ENCODE results near the gene SNX20. TPM values are rescaled to one million over a fixed set of nuclear protein-coding genes. Genes with fewer than 3 reads are reported as not detected.

The SNX20 gene
- total and polyA plus RNA-seq, 2 experiments from 2014 or later: not detected

DNA sequence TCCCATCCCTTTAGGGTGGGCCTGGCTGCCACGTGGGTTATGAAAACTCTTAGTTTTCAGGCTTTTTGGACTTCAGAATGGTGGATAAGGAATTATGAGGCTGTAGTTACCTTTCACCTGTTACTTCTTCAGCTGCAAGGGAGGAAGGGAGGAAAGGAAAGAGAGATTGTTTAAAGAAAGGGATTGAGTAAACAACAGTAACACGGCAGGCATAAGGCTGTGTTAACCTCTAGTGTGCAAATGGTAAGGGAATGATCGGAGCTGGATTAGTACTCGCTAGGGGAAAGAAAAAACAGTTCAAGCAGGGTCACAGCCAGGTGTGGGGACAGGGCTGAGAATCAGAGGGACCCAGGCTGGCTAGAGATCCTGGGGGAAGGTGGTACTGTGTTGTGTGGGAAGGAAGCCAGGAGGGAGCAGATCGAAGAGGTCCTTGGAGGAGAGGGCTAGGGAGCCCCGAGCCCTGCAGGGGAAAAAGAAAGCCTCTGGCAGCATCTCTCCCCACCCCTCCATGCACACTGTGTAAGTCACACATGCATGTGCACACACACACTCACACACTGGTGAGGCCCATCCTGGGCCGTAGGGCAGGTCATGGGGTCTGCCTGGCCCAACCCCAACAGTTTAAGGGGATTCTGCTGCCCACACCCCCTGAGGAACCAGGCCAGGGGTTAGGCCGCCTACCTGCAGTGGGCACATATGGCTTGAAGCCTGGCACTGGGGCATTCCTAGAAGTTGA lies 49.7 kb downstream of the SNX20 start:
- H4K20me1 ChIP-seq (replicated peaks; ENCODE audit: insufficient read depth): no peaks in the 10 kb centered on the region
- H3K4me2 ChIP-seq: no peak overlapping the region
- no peaks in the 10 kb centered on the region for H3K27me3 ChIP-seq (ENCODE audit: insufficient read depth)
- ATAC-seq (no peak), DNase-seq (ENCODE audit: low spot score) (no peak)
- Mint-ChIP-seq H3K36me3 (ENCODE audit: low read depth) (no peaks in the 10 kb centered on the region), H3K4me3 (no peak overlapping the region), H3K4me1 (peaks cover 7% of the 10 kb centered on the region; the same call in 1 of the 3 replicates), H3K27me3 (ENCODE audit: insufficient read depth, low read depth, poor library complexity) (peaks cover 1% of the 10 kb centered on the region), H3K27ac (no peak overlapping the region), H3K9me3 (no peaks in the 10 kb centered on the region)
- TF ChIP-seq EZH2phosphoT487 (IDR thresholded peaks at IDR 0.05; ENCODE audit: unreplicated experiment): no peak
- no peak for TF ChIP-seq NANOG (IDR thresholded peaks at IDR 0.05; ENCODE audit: borderline replicate concordance)
- TF ChIP-seq STAT1 (IDR thresholded peaks at IDR 0.05; ENCODE audit: unreplicated experiment): no peak
- TF ChIP-seq, protein P1, sequence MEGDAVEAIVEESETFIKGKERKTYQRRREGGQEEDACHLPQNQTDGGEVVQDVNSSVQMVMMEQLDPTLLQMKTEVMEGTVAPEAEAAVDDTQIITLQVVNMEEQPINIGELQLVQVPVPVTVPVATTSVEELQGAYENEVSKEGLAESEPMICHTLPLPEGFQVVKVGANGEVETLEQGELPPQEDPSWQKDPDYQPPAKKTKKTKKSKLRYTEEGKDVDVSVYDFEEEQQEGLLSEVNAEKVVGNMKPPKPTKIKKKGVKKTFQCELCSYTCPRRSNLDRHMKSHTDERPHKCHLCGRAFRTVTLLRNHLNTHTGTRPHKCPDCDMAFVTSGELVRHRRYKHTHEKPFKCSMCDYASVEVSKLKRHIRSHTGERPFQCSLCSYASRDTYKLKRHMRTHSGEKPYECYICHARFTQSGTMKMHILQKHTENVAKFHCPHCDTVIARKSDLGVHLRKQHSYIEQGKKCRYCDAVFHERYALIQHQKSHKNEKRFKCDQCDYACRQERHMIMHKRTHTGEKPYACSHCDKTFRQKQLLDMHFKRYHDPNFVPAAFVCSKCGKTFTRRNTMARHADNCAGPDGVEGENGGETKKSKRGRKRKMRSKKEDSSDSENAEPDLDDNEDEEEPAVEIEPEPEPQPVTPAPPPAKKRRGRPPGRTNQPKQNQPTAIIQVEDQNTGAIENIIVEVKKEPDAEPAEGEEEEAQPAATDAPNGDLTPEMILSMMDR (conservative IDR thresholded peaks at IDR 0.05; ENCODE audit: low read depth in 2 of 2): no peak
- TF ChIP-seq, protein P2, sequence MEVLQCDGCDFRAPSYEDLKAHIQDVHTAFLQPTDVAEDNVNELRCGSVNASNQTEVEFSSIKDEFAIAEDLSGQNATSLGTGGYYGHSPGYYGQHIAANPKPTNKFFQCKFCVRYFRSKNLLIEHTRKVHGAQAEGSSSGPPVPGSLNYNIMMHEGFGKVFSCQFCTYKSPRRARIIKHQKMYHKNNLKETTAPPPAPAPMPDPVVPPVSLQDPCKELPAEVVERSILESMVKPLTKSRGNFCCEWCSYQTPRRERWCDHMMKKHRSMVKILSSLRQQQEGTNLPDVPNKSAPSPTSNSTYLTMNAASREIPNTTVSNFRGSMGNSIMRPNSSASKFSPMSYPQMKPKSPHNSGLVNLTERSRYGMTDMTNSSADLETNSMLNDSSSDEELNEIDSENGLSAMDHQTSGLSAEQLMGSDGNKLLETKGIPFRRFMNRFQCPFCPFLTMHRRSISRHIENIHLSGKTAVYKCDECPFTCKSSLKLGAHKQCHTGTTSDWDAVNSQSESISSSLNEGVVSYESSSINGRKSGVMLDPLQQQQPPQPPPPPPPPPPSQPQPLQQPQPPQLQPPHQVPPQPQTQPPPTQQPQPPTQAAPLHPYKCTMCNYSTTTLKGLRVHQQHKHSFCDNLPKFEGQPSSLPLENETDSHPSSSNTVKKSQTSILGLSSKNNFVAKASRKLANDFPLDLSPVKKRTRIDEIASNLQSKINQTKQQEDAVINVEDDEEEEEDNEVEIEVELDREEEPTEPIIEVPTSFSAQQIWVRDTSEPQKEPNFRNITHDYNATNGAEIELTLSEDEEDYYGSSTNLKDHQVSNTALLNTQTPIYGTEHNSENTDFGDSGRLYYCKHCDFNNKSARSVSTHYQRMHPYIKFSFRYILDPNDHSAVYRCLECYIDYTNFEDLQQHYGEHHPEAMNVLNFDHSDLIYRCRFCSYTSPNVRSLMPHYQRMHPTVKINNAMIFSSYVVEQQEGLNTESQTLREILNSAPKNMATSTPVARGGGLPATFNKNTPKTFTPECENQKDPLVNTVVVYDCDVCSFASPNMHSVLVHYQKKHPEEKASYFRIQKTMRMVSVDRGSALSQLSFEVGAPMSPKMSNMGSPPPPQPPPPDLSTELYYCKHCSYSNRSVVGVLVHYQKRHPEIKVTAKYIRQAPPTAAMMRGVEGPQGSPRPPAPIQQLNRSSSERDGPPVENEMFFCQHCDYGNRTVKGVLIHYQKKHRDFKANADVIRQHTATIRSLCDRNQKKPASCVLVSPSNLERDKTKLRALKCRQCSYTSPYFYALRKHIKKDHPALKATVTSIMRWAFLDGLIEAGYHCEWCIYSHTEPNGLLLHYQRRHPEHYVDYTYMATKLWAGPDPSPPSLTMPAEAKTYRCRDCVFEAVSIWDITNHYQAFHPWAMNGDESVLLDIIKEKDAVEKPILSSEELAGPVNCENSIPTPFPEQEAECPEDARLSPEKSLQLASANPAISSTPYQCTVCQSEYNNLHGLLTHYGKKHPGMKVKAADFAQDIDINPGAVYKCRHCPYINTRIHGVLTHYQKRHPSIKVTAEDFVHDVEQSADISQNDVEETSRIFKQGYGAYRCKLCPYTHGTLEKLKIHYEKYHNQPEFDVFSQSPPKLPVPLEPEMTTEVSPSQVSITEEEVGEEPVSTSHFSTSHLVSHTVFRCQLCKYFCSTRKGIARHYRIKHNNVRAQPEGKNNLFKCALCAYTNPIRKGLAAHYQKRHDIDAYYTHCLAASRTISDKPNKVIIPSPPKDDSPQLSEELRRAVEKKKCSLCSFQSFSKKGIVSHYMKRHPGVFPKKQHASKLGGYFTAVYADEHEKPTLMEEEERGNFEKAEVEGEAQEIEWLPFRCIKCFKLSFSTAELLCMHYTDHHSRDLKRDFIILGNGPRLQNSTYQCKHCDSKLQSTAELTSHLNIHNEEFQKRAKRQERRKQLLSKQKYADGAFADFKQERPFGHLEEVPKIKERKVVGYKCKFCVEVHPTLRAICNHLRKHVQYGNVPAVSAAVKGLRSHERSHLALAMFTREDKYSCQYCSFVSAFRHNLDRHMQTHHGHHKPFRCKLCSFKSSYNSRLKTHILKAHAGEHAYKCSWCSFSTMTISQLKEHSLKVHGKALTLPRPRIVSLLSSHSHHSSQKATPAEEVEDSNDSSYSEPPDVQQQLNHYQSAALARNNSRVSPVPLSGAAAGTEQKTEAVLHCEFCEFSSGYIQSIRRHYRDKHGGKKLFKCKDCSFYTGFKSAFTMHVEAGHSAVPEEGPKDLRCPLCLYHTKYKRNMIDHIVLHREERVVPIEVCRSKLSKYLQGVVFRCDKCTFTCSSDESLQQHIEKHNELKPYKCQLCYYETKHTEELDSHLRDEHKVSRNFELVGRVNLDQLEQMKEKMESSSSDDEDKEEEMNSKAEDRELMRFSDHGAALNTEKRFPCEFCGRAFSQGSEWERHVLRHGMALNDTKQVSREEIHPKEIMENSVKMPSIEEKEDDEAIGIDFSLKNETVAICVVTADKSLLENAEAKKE (CRISPR knock-in tag; IDR thresholded peaks at IDR 0.05): no peak
- TF ChIP-seq, protein P3, sequence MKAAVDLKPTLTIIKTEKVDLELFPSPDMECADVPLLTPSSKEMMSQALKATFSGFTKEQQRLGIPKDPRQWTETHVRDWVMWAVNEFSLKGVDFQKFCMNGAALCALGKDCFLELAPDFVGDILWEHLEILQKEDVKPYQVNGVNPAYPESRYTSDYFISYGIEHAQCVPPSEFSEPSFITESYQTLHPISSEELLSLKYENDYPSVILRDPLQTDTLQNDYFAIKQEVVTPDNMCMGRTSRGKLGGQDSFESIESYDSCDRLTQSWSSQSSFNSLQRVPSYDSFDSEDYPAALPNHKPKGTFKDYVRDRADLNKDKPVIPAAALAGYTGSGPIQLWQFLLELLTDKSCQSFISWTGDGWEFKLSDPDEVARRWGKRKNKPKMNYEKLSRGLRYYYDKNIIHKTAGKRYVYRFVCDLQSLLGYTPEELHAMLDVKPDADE (IDR thresholded peaks at IDR 0.05): no peak
- TF ChIP-seq CREB1 (CRISPR knock-in tag; IDR thresholded peaks at IDR 0.05; ENCODE audit: low read depth): no peak
- TF ChIP-seq ZNF331 (CRISPR knock-in tag; IDR thresholded peaks at IDR 0.05; ENCODE audit: low read depth): no peak
- no peak for TF ChIP-seq EZH2 (IDR thresholded peaks at IDR 0.05; ENCODE audit: low read depth, unreplicated experiment)
- no peak for TF ChIP-seq ZNF114 (CRISPR knock-in tag; IDR thresholded peaks at IDR 0.05)
- TF ChIP-seq, protein P4, sequence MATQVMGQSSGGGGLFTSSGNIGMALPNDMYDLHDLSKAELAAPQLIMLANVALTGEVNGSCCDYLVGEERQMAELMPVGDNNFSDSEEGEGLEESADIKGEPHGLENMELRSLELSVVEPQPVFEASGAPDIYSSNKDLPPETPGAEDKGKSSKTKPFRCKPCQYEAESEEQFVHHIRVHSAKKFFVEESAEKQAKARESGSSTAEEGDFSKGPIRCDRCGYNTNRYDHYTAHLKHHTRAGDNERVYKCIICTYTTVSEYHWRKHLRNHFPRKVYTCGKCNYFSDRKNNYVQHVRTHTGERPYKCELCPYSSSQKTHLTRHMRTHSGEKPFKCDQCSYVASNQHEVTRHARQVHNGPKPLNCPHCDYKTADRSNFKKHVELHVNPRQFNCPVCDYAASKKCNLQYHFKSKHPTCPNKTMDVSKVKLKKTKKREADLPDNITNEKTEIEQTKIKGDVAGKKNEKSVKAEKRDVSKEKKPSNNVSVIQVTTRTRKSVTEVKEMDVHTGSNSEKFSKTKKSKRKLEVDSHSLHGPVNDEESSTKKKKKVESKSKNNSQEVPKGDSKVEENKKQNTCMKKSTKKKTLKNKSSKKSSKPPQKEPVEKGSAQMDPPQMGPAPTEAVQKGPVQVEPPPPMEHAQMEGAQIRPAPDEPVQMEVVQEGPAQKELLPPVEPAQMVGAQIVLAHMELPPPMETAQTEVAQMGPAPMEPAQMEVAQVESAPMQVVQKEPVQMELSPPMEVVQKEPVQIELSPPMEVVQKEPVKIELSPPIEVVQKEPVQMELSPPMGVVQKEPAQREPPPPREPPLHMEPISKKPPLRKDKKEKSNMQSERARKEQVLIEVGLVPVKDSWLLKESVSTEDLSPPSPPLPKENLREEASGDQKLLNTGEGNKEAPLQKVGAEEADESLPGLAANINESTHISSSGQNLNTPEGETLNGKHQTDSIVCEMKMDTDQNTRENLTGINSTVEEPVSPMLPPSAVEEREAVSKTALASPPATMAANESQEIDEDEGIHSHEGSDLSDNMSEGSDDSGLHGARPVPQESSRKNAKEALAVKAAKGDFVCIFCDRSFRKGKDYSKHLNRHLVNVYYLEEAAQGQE (IDR thresholded peaks at IDR 0.05; ENCODE audit: unreplicated experiment): no peak
- no peak for TF ChIP-seq POLR2AphosphoS5 (IDR thresholded peaks at IDR 0.05; ENCODE audit: low read depth)
- no peak for TF ChIP-seq JUNB (IDR thresholded peaks at IDR 0.05; ENCODE audit: unreplicated experiment)
- H3F3A ChIP-seq (replicated peaks; ENCODE audit: low read depth): no peaks in the 10 kb centered on the region
- no peaks in the 10 kb centered on the region for H3K9me2 ChIP-seq (ENCODE audit: insufficient read depth)
- no peaks in the 10 kb centered on the region for H3K4me1 ChIP-seq (ENCODE audit: insufficient read depth)
- H2AFZ ChIP-seq: no peak overlapping the region
- no peak overlapping the region for H3K27ac ChIP-seq (ENCODE audit: low read depth)
- no peaks in the 10 kb centered on the region for H3K79me2 ChIP-seq (replicated peaks; ENCODE audit: insufficient read depth)
- H3K4me3 ChIP-seq: no peak overlapping the region
- no peaks in the 10 kb centered on the region for H3K36me3 ChIP-seq (ENCODE audit: insufficient read depth)

Measured in GM23338 (cell line).